Caco-2 (cell line): ENCODE results near the gene S100A16. TPM values are rescaled to one million over a fixed set of nuclear protein-coding genes. Genes with fewer than 3 reads are reported as not detected.

ENCODE experiments used
- BruUV-seq: library from RNA; stranded (reverse); fragments of 400-500 nt; replicated peaks from 2 replicates; lab custom pipeline; 2021; lab: Mats Ljungman, UMichigan
- CTCF ChIA-PET: fragments of 300-600 bp; sonication (Branson Sonifier 250); formaldehyde crosslinking; loops from one replicate; lab custom pipeline; 2022; ENCODE audit warnings: antibody characterized with exemption; lab: Charles Lee
- POLR2A ChIA-PET: fragments of 300-600 bp; sonication (Branson Sonifier 250); formaldehyde crosslinking; loops from one replicate; lab custom pipeline; 2022; ENCODE audit warnings: antibody characterized with exemption; lab: Charles Lee
- DNase-seq, 2 experiments: peaks; one replicate each; pipeline versions ENCODE4 v3.0.0 to v3.0.0-alpha.2; 2020 to 2022
- H3K27me3 ChIP-seq: replicated peaks from 2 replicates; pipeline ENCODE4 v1.6.0; 2011; ENCODE audit warnings: low read length; ENCODE audit not compliant: control insufficient read depth, insufficient read depth
- H3K36me3 ChIP-seq: 2 replicates; pipeline ENCODE4 v1.5.1; 2011; ENCODE audit warnings: low read length; ENCODE audit not compliant: control insufficient read depth, insufficient read depth
- H3K4me1 ChIP-seq: fragments of 250-450 bp; sonication (Bioruptor Pico); 2 replicates; pipeline ENCODE4 v1.5.1; 2020; ENCODE audit warnings: mild to moderate bottlenecking
- H3K4me3 ChIP-seq: 2 replicates; pipeline ENCODE4 v1.5.1; 2011; ENCODE audit warnings: low read depth, mild to moderate bottlenecking, control low read depth, low read length
- H3K9me3 ChIP-seq: fragments of 250-450 bp; sonication (Bioruptor Pico); 2 replicates; pipeline ENCODE4 v1.5.1; 2020; ENCODE audit warnings: mild to moderate bottlenecking, moderate library complexity
- H3K27ac Mint-ChIP-seq: one replicate; pipeline ENCODE4 v1.8.0; 2022; ENCODE audit warnings: mixed read lengths; ENCODE audit not compliant: unreplicated experiment
- H3K27me3 Mint-ChIP-seq: one replicate; pipeline ENCODE4 v1.8.0; 2022; ENCODE audit warnings: mixed read lengths; ENCODE audit not compliant: insufficient read depth, unreplicated experiment
- H3K36me3 Mint-ChIP-seq: one replicate; pipeline ENCODE4 v1.8.0; 2022; ENCODE audit warnings: mild to moderate bottlenecking, mixed read lengths; ENCODE audit not compliant: insufficient read depth, unreplicated experiment
- H3K4me1 Mint-ChIP-seq: one replicate; pipeline ENCODE4 v1.8.0; 2022; ENCODE audit warnings: low read depth, mixed read lengths; ENCODE audit not compliant: unreplicated experiment
- H3K4me3 Mint-ChIP-seq: one replicate; pipeline ENCODE4 v1.8.0; 2022; ENCODE audit warnings: mild to moderate bottlenecking, moderate library complexity, mixed read lengths; ENCODE audit not compliant: unreplicated experiment
- H3K9me3 Mint-ChIP-seq: one replicate; pipeline ENCODE4 v1.8.0; 2022; ENCODE audit warnings: mixed read lengths; ENCODE audit not compliant: unreplicated experiment
- CTCF ChIP-seq, 2 experiments: fragments of 200-600 bp in 1 of 2; IDR thresholded peaks; 1 replicate in 1 of 2; 2 replicates in 1 of 2; pipeline versions ENCODE4 v1.5.1 to v1.8.0; 2011 to 2022; ENCODE audit warnings: antibody characterized with exemption in 1 of 2, control low read depth in 1 of 2, inconsistent platforms in 1 of 2, low read depth in 1 of 2, low read length in 1 of 2, mild to moderate bottlenecking in 1 of 2, moderate library complexity in 1 of 2; ENCODE audit not compliant: insufficient read depth in 1 of 2, severe bottlenecking in 1 of 2, unreplicated experiment in 1 of 2
- intact Hi-C: fragments of 100-400 bp; cut with micrococcal nuclease; formaldehyde crosslinking; loops from one replicate; pipeline ENCODE4 v1.10.0; 2022; ENCODE audit not compliant: unreplicated experiment
- total RNA-seq: library from RNA; stranded (reverse); gene quantifications from 2 replicates; pipeline ENCODE4 v1.2.3, GENCODE V29; 2022

The S100A16 gene
- total RNA-seq, 1 experiment from 2014 or later, result 243 TPM

GRCh38 chr1:153623101-153623500 lies 10.2 kb upstream of the S100A16 start:
- ChIA-PET POLR2A (interaction anchor here (1.3 kb wide), 1 partner anchor 11 kb away, joined by 4 read pairs; the partner anchor contains the start of gene CHTOP), CTCF (no interaction called here)
- Histone ChIP-seq H3K4me3 (no peak overlapping the region), H3K9me3 (no peaks in the 10 kb centered on the region), H3K4me1 (peaks cover 20% of the 10 kb centered on the region), H3K27me3 (no peaks in the 10 kb centered on the region), H3K36me3 (no peaks in the 10 kb centered on the region)
- H3K27me3 Mint-ChIP-seq, result no peaks in the 10 kb centered on the region
- H3K9me3 Mint-ChIP-seq, result no peaks in the 10 kb centered on the region
- H3K4me1 Mint-ChIP-seq, result peaks cover 16% of the 10 kb centered on the region
- no TSS peak for BruUV-seq
- H3K4me3 Mint-ChIP-seq, result no peak overlapping the region
- H3K27ac Mint-ChIP-seq, result no peak overlapping the region
- peaks cover 94% of the 10 kb centered on the region for H3K36me3 Mint-ChIP-seq
- no peak for DNase-seq
- no peak for TF ChIP-seq CTCF (IDR thresholded peaks at IDR 0.05; ENCODE audit: insufficient read depth in 1 of 2, low read depth in 1 of 2, low read length in 1 of 2, severe bottlenecking in 1 of 2, unreplicated experiment in 1 of 2)
- intact Hi-C loops, result no loop called here

GRCh38 chr1:153619171-153619570 lies 6.2 kb upstream of the S100A16 start:
- Mint-ChIP-seq H3K27ac (no peak overlapping the region), H3K4me3 (no peak overlapping the region), H3K4me1 (peaks cover 35% of the 10 kb centered on the region), H3K36me3 (peaks cover 95% of the 10 kb centered on the region), H3K27me3 (no peaks in the 10 kb centered on the region), H3K9me3 (no peaks in the 10 kb centered on the region)
- no TSS peak for BruUV-seq
- intact Hi-C loops, result no loop called here
- TF ChIP-seq CTCF (IDR thresholded peaks at IDR 0.05; ENCODE audit: insufficient read depth in 1 of 2, low read depth in 1 of 2, low read length in 1 of 2, severe bottlenecking in 1 of 2, unreplicated experiment in 1 of 2), result no peak
- H3K36me3 ChIP-seq, result no peaks in the 10 kb centered on the region
- no peak for DNase-seq
- CTCF ChIA-PET, result interaction anchor here (1.0 to 3.8 kb wide), 6 partner anchors 8 to 84 kb away, joined by 3 to 56 read pairs (median 5); partner anchors contain the start of genes CHTOP, S100A1, S100A13 and S100A6
- H3K9me3 ChIP-seq, result no peaks in the 10 kb centered on the region
- peaks cover 26% of the 10 kb centered on the region for H3K4me1 ChIP-seq
- H3K27me3 ChIP-seq, result no peaks in the 10 kb centered on the region
- POLR2A ChIA-PET, result interaction anchor here (3.8 kb wide), 1 partner anchor 8 kb away, joined by 43 read pairs; the partner anchor contains the start of gene S100A13
- H3K4me3 ChIP-seq, result no peak overlapping the region

- no peaks in the 10 kb centered on the region for H3K27me3 ChIP-seq
- TF ChIP-seq CTCF (IDR thresholded peaks at IDR 0.05; ENCODE audit: insufficient read depth in 1 of 2, low read depth in 1 of 2, low read length in 1 of 2, severe bottlenecking in 1 of 2, unreplicated experiment in 1 of 2), result peak; percentile 80 to 84
- H3K9me3 ChIP-seq, result no peaks in the 10 kb centered on the region
- CTCF ChIA-PET, result interaction anchor here (0.6 to 3.8 kb wide), 11 partner anchors 10 to 138 kb away, joined by 3 to 56 read pairs (median 4); partner anchors contain the start of genes CHTOP, S100A1, S100A13 and S100A6
- no peaks in the 10 kb centered on the region for H3K9me3 Mint-ChIP-seq
- peaks cover 95% of the 10 kb centered on the region for H3K36me3 Mint-ChIP-seq
- H3K27me3 Mint-ChIP-seq, result no peaks in the 10 kb centered on the region
- peak overlapping the region; percentile 96 for H3K27ac Mint-ChIP-seq
- H3K4me3 Mint-ChIP-seq, result peak overlapping the region; percentile 74
- intact Hi-C loops, result loop anchor here (1.0 kb wide), 2 partner anchors 45 to 106 kb away; no protein-coding TSS in a partner anchor
- H3K4me1 Mint-ChIP-seq, result peaks cover 32% of the 10 kb centered on the region
- no TSS peak for BruUV-seq
- peak; percentile 88 to 91 for DNase-seq
- POLR2A ChIA-PET, result interaction anchor here (1.3 to 3.8 kb wide), 3 partner anchors 9 to 39 kb away, joined by 3 to 43 read pairs (median 25); partner anchors contain the start of gene S100A13
- no peak overlapping the region for H3K4me3 ChIP-seq
- H3K36me3 ChIP-seq, result no peaks in the 10 kb centered on the region
- H3K4me1 ChIP-seq, result peaks cover 34% of the 10 kb centered on the region
Observed at GRCh38 chr1:153617663-153618062, 4.7 kb upstream of the S100A16 start.
